Muscle of arm (tissue), 12 donors: ENCODE results near the gene UQCRC2. TPM values are rescaled to one million over a fixed set of nuclear protein-coding genes. Genes with fewer than 3 reads are reported as not detected.

Experiments
- polyA plus RNA-seq, 12 donors: library from polyadenylated mRNA; unstranded; fragments of 120-200 nt; gene quantifications; one replicate each; pipeline ENCODE4 v1.2.1, GENCODE V29; 2013; ENCODE audit not compliant: insufficient read length in 12 of 12

Gene UQCRC2
- polyA plus RNA-seq, 12 donors, result 185 to 362 (median 285) TPM; not detected in 1

Other genes starting within 250 kb of the UQCRC2 start
- 100 to 1,000 TPM in 4 of 12 donors, 10 to 100 TPM in 7, not detected in 1; 22.6 to 194 (median 64.0) TPM for gene NPIPB4, start 95.6 kb upstream of the UQCRC2 start, polyA plus RNA-seq
- under 1 TPM in 8 of 12 donors, not detected in 4; 0.17 to 0.49 (median 0.33) TPM for gene PDZD9, start 47.8 kb downstream of the UQCRC2 start, polyA plus RNA-seq
- gene MOSMO, start 54.8 kb downstream of the UQCRC2 start, polyA plus RNA-seq, result 10 to 100 TPM in 11 of 12 donors, not detected in 1; 10.5 to 20.3 (median 15.8) TPM
- under 1 TPM in 8 of 12 donors, not detected in 4; 0.04 to 0.57 (median 0.34) TPM for gene VWA3A, start 139.2 kb downstream of the UQCRC2 start, polyA plus RNA-seq
- gene SDR42E2, start 209.1 kb downstream of the UQCRC2 start, polyA plus RNA-seq, result under 1 TPM in 9 of 12 donors, not detected in 3; 0.05 to 0.18 (median 0.08) TPM